Stimulated activated CD4-positive, alpha-beta T cell treated with anti-CD3 and anti-CD28 coated beads, Interleukin-4, amount 100 ng/mL, for 1 hour (primary cell): ENCODE measurements around the gene RHNO1.
"Not testable (repeated sequence)": the region's sequence is repeated elsewhere in the genome, so short reads cannot be mapped to it uniquely, and the experiment has no call there.

ENCODE experiments used
- DNase-seq: peaks from one replicate; pipeline ENCODE4 v3.0.0-alpha.2; 2020

The RHNO1 gene

GRCh38 chr12:2858944-2859421, 18.0 kb upstream of the RHNO1 start:
- no peak for DNase-seq

DNA sequence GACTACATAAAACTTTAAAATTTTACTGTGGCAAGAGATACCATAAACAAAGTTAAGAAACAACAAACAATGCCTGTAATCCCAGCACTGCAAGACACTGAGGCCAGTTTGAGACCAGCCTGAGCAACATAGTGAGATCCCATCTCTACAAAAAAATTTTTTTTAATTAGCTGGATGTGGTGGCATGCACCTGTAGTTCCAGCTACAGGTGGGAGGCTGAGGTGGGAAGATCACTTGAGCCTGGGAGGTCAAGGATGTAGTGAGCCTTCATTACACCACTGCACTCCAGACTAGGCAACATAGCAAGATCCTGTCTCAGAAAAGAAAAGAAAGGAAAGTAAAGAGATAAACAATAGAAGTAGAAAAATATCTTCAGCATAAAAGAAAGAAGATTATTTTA, 16.9 kb upstream of the RHNO1 start:
- DNase-seq = no peak

DNA sequence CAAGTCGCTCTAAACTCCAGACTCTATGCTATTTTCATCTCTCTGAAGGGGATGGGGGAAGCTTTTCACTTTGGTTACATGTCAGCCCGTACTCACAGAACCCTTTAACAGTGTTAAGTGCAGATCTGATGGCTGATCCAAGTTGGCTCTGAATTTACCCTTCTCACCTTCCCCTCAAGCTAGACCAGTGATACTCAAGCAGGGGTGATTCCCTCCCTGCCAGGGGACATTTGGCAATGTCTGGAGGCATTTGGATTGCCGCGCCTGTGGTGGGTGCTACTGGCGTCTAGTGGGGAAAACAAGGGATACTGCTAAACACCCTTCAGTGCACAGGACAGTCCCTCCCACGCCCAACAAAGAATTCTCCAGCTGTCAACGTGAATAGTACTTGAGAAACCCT, 14.1 kb upstream of the RHNO1 start:
- DNase-seq = no peak

DNA sequence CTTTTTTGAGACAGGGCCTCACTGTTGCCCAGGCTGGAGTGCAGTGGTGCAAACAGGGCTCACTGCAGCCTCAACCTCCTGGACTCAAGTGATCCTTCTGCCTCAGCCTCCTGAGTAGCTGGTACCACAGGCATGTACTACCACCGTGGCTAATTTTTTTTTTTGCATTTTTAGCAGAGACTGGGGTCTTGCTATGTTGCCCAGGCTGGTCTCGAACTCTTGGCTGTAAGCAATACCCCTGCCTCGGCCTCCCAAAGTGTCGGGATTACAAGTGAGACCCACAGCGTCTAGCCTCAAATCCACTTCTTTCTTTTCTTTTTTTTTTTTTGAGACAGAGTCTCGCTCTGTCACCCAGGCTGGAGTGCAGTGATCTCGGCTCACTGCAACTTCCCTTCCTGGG, 13.6 kb upstream of the RHNO1 start:
- DNase-seq = not testable (repeated sequence)

DNA sequence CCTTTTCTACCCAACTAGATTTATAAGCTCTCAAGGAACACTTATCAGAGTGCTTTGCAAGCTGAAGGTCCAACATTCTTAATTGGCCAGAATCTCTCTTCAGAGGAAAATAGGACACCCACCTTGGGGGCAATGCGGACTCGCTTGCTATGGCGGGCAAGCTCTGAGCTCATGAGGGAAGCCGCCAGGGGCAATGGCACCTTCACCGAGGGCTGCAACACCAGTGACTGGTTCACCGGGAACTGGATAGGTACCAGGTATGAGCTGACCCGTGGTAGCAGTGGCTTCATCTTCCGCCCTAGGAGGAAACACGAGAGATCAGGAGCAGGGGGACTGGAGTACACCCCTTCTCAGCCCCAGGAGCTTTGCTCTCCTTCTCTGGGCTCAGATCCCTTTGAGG, 12.8 kb upstream of the RHNO1 start:
- DNase-seq = no peak

DNA sequence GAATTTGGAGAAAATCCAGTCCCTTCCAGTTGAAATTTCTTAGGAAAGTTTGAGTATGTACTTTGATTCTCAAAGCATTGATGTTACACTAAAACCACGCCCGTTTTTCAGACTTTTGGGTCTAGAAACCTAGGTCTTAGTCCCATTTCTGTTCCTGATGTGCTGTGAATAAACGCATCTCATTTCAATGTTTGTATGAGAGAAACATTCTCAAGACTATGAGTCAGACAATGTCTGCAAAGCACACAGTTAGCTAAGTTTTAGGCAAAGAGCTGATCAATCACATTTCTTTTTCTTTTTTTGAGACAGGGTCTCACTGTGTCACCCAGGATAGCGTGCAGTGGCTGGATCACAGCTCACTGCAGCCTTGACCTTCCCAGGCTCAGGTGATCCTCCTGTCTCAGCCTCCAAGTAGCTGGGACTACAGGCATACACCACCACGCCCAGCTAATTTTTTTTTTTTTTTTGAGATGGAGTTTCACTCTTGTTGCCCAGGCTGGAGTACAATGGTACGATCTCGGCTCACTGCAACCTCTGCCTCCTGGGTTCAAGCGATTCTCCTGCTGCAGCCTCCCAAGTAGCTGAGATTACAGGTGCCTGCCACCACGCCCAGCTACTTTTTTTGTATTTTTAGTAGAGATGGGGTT, 7.9 kb upstream of the RHNO1 start:
- not testable (repeated sequence) for DNase-seq

DNA sequence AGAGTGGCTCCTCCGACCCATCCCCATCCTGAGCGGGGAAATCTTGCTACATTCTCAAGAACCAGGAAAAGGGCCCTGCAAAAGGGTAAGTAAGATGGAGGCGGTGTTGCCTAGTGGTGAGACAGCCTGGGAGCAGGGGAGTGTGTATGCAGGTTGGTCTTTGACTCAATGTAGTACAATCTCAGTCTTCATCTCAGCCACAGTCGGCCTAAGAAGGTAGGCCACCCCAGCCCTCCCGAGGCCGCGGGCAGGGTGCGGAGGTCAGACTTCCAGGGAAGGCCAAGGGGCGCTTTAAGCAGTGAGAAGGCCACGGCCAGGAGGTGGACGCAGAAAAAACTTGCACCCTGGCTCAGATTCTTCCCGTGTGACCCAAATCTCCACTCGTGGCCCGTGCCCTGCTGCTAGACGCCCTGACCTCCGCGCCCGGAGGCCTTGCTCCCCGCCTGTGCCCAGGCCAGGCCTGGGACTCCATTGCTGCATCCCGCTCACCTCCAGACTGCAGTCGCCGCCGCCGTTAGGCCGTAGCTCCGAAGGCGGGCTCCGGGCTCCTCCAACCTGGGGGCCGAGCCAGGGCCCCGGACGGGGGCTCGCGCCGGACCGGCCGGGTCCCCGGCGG, 484 bp upstream of the RHNO1 start:
- no peak for DNase-seq

- peak; percentile 3 for DNase-seq
These were observed 1.1 kb downstream of the RHNO1 start for GRCh38 chr12:2877953-2878732.

DNA sequence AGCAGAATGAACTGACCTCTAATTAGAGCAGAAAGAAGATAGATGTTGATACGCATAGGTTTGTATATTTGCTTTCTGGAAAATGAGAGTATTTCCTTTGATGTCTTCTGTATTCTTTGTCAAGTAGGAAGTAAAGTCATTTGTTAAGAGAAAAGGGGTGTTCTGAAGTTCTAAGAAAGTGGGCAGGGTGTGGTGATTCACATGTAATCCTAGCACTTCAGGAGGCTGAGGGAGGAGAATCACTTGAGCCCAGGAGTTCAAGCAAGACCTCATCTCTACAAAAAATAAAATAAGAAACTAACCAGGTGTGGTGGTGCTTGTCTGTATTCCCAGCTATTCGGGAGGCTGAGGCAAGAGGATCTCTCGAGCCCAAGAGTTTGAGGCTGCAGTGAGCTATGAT, 2.8 kb downstream of the RHNO1 start:
- no peak for DNase-seq

DNA sequence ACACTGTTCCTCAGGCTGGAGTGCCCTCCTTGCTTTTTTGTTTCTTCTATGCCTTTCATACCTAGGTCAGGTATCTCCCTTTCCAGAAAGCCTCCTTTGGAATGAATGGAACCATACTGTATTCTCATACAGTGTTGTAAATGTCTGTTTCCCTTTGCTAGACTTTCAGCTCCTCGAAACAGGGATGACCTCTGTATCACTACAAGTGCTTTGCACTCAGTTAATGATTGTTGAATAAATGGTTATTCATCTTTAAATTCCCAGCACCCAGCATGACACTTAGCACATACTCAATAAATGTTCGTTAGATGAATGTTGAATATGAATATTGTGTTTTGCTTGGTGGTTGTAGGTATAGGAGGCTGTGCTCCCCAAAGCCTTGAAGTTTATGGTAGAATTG, 7.8 kb downstream of the RHNO1 start:
- DNase-seq = no peak

DNA sequence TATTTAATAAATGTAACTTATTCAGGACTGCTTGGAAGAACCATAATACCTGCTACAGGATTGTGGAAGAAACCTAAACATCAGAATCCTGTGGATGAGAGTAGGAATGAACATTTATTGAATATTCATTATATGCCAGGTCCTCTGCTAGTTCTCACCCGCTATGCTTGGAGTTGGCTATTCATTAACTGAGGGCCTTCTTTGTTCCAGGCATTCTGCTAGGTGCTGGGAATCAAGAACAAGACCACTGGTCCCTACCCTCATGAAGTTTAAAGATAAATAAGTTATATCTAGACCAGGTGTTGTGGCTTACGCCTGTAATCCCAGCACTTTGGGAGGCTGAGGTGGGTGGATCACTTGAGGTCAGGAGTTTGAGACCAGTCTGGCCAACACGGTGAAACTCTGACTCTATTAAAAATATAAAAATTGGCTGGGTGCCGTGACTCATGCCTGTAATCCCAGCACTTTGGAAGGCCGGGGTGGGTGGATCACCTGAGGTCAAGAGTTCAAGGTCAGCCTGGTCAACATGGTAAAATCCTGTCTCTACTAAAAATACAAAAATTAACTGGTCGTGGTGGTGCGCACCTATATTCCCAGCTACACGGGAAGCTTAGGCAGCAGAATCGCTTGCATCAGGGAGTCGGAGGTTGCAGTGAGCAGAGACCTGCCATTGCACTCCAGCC, 9.9 kb downstream of the RHNO1 start:
- DNase-seq = no peak

DNA sequence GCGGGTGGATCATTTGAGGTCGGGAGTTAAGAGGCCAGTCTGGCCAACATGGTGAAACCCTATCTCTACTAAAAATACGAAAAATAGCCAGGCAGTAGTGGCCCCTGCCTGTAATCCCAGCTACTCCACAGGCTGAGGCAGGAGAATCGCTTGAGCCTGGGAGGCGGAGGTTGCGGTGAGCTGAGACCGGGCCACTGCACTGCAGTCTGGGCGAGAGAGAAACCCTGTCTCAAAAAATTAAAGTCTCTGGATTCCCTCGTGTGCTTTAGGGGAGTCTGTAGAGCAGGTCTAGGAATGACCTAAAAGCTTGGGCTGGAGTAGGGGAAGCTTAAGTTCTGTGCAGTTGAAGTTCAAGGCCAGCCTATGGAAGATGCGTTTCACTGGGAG, 13.0 kb downstream of the RHNO1 start:
- DNase-seq = no peak

DNA sequence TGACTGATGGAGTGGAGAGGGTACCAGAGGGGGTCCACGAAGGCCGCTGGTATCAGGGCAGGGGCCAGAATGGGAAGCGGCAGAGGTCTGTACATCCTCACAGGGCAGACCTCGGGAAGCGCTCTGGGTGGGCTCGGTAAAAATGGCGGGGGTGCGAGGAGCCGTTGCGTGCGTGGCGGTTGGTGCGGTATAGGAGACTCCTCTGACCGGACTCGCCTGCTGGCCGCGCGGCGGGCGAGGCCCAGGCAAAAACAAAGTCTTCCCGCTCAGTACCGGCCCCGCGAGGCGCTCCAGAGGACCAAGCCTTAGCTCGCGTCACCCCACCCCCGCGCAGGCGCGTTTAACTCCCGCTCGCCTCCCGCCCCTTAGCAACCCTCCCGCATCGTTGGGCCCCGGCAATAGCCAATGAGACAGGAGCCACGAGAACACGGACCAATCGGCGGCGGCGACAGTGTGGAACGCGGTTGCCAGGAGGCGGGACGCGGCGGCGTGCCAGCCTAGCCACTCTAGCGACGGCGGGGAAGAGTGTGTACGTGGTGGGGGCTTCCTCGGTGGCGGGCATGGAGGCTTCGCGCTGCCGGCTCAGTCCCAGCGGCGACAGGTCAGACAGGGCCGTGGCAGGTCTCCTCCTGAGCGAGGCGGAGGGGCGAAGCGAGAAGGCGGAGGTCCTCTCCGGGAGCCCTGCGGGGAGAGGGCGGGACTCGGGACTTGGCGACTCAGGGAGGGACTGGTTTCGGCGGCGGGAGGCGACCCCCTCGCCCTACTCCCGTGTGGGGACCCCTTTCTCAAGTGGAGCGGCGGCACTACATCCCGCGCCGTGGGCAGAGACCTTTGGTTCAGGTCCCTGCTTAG, 13.6 kb downstream of the RHNO1 start, which contains the start of gene TULP3:
Gene TULP3, plus strand, starts transcription at position 504 of the 852 bp plus-strand sequence. Its CDS starts 57 bp downstream, at position 561.
- peak; percentile 98 for DNase-seq

DNA sequence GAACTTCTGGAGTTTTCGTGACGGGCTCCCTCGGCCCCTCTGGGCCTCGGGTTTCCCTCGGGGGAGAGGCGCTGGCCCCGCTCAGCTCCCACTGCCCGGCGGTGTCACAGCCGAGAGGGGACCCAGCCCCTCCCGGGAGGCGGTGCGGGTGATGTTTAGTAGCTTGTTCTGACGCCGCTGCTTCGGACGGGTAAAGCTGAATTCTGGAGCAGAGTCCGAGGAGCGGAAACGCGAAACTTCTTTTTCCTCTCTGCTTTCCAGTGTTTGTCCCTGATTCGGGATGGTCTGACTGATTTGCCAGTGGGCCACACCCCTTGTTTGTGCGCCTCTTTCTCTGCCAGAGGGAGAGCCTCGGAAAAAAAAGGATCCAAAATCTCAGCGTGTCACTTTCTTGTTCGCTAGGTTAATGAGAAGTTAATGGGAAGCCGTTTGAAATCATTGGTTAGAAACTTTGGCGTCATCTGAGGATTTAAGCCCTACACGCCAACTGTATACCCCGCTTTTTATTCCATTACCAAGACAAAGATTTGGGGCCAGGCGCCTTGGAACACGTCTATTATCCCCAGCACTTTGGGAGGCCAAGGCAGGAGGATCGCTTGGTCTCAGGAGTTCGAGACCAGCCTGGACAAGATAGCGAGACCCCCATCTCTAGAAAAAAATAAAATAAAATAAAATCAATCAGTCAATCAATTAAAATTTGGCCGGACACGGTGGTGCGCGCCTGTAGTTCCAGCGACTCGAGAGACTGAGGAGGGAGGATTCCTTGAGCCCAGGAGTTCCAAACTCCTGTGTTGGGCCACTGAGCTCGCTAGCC, 14.4 kb downstream of the RHNO1 start:
- peak; percentile 26 for DNase-seq

DNA sequence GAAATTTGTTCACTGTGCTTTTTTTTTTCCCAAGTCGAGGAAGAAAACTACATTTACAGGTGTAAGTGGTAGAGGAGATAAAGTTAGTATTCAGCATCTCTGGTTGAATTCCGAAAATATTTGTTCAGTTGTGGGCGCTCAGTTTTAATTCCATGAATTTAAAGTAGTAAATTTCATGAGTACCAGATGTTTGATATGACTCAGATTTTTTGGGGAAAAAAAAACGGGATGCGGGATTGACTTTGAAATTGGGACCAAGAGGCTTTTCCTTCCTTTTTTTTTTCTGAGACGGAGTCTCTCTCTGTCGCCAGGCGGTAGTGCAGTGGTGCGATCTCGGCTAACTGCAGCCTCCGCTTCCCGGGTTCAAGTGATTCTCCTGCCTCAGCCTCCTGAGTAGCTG, 15.2 kb downstream of the RHNO1 start:
- DNase-seq = no peak

- DNase-seq = no peak
These were observed 16.0 kb downstream of the RHNO1 start for GRCh38 chr12:2893007-2893406.

DNA sequence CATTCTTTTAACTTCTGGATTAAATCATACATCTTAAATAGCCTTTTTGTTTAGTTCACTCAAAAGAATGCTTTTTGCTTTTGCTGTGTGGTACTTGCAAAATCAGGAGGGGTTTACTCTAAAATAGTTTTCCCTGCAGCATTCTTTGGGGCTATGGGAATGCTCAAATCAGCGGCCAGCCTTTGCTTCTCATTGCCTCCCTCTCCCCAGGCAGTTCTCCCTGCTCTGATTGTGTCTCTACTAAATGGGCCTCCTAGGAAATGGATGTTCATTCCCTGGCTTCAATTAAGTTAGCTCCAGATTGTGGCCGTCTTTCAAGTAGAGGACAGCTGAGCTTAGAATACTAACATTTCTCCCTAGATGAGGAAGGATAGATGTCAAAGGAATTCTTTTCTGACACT, 18.0 kb downstream of the RHNO1 start:
- DNase-seq = no peak

DNA sequence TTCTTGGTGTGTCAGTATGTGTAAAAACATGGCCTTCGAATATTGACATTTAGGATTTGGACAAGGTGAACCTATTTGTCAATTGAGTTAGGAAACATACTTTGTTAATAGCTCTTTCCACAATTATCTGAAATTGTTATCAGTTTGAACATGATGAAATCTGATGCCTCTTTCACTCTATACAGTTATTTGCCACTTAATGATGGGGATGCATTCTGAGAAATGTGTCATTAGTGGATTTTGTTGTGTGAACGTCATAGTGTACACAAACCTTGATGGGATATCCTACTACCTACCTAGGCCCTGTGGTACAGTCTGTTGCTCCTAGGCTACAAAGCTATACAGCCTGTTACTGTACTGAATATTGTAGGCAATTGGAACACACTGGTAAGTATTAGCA, 18.5 kb downstream of the RHNO1 start:
- no peak for DNase-seq

DNA sequence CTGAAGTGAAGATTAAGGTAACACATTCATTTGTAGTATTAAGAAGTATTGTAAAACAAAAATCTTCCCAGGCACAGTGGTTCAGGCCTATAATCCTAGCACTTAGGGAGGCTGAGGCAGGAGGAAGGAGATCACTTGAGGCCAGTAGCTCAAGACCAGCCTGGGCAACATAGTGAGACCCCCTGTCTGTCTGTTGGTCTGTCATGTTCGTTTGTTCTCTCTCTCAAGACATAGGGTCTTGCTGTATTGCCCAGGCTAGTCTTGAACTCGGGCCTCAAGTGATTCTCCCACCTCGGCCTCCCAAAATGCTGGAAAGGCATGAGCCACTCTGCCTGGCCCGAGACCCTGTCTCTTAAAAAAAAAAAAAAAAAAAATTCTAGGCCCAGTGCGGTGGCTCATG, 20.4 kb downstream of the RHNO1 start:
- no peak for DNase-seq

DNA sequence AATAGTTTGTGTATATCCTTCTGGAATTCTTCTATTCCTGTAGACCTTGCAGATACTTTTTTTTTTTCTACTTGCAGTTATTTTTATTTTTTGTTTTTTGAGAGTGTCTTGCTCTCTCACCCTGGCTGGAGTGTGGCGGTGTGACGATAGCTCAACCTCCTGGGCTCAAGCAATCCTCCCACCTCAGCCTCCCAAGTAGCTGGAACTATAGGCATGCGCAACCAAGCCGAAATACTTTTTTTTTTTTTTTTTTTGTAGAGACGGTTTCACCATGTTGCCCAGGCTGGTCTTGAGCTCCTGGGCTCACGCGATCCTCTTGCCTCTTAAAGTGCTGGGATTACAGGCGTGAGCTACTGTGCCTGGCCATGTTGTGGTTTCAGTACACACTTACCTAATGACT, 23.6 kb downstream of the RHNO1 start:
- DNase-seq = no peak

GRCh38 chr12:2902272-2902880, 25.4 kb downstream of the RHNO1 start:
- DNase-seq = no peak
